ENCODE results near the gene DTNA. TPM values are rescaled to one million over a fixed set of nuclear protein-coding genes. Genes with fewer than 3 reads are reported as not detected.

The DTNA gene
- total RNA-seq, 1 donor from 2014 or later = 7.1 TPM

- no peak for DNase-seq (ENCODE audit: extremely low spot score, unreplicated experiment)
- Mint-ChIP-seq H3K27me3 (ENCODE audit: unreplicated experiment) (no peaks in the 10 kb centered on the region), H3K27ac (ENCODE audit: unreplicated experiment) (no peak overlapping the region), H3K4me1 (ENCODE audit: unreplicated experiment) (peaks cover 6% of the 10 kb centered on the region), H3K36me3 (ENCODE audit: unreplicated experiment) (no peaks in the 10 kb centered on the region), H3K9me3 (ENCODE audit: unreplicated experiment) (no peaks in the 10 kb centered on the region), H3K4me3 (ENCODE audit: unreplicated experiment) (no peak overlapping the region)
- TF ChIP-seq, protein P1, sequence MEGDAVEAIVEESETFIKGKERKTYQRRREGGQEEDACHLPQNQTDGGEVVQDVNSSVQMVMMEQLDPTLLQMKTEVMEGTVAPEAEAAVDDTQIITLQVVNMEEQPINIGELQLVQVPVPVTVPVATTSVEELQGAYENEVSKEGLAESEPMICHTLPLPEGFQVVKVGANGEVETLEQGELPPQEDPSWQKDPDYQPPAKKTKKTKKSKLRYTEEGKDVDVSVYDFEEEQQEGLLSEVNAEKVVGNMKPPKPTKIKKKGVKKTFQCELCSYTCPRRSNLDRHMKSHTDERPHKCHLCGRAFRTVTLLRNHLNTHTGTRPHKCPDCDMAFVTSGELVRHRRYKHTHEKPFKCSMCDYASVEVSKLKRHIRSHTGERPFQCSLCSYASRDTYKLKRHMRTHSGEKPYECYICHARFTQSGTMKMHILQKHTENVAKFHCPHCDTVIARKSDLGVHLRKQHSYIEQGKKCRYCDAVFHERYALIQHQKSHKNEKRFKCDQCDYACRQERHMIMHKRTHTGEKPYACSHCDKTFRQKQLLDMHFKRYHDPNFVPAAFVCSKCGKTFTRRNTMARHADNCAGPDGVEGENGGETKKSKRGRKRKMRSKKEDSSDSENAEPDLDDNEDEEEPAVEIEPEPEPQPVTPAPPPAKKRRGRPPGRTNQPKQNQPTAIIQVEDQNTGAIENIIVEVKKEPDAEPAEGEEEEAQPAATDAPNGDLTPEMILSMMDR (IDR thresholded peaks at IDR 0.05) = no peak
Measured at GRCh38 chr18:34801774-34802173, 91.7 kb downstream of the DTNA start.

GRCh38 chr18:34802959-34803358 lies 92.9 kb downstream of the DTNA start:
- H3K27ac Mint-ChIP-seq (ENCODE audit: unreplicated experiment) = no peak overlapping the region
- H3K4me3 Mint-ChIP-seq (ENCODE audit: unreplicated experiment) = no peak overlapping the region
- H3K27me3 Mint-ChIP-seq (ENCODE audit: unreplicated experiment) = no peaks in the 10 kb centered on the region
- H3K4me1 Mint-ChIP-seq (ENCODE audit: unreplicated experiment) = peaks cover 6% of the 10 kb centered on the region
- DNase-seq (ENCODE audit: extremely low spot score, unreplicated experiment) = no peak
- TF ChIP-seq, protein P1 (IDR thresholded peaks at IDR 0.05) = no peak
- no peaks in the 10 kb centered on the region for H3K9me3 Mint-ChIP-seq (ENCODE audit: unreplicated experiment)
- H3K36me3 Mint-ChIP-seq (ENCODE audit: unreplicated experiment) = no peaks in the 10 kb centered on the region

DNA sequence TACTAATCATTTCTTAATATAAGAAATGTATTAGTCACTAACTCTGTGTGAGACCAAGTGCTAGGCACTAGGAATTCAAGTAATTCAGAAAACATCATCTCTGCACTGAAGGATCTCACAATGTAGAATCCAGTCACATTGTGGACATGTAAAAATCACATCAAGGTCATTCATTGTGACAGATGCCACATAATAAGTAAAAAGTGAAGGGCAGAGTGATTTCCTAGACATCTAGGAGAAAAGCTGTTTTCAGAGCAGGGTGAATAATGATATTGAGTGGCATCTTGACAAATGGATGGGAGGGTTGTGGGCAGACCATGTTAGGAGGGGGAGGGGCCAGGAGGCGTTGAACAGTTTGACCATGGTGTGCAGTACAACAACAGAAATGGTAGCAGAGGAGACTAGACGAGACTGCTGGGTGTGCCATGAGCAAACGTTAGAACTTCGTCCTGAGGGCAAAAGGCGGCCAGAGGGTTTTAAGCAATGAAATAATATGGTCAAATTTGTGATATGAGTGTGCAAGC lies 93.8 kb downstream of the DTNA start:
- Mint-ChIP-seq H3K4me1 (ENCODE audit: unreplicated experiment) (peaks cover 6% of the 10 kb centered on the region), H3K9me3 (ENCODE audit: unreplicated experiment) (no peaks in the 10 kb centered on the region), H3K36me3 (ENCODE audit: unreplicated experiment) (no peaks in the 10 kb centered on the region), H3K27ac (ENCODE audit: unreplicated experiment) (no peak overlapping the region), H3K4me3 (ENCODE audit: unreplicated experiment) (no peak overlapping the region), H3K27me3 (ENCODE audit: unreplicated experiment) (no peaks in the 10 kb centered on the region)
- DNase-seq (ENCODE audit: extremely low spot score, unreplicated experiment) = no peak
- TF ChIP-seq, protein P1 (IDR thresholded peaks at IDR 0.05) = no peak

DNA sequence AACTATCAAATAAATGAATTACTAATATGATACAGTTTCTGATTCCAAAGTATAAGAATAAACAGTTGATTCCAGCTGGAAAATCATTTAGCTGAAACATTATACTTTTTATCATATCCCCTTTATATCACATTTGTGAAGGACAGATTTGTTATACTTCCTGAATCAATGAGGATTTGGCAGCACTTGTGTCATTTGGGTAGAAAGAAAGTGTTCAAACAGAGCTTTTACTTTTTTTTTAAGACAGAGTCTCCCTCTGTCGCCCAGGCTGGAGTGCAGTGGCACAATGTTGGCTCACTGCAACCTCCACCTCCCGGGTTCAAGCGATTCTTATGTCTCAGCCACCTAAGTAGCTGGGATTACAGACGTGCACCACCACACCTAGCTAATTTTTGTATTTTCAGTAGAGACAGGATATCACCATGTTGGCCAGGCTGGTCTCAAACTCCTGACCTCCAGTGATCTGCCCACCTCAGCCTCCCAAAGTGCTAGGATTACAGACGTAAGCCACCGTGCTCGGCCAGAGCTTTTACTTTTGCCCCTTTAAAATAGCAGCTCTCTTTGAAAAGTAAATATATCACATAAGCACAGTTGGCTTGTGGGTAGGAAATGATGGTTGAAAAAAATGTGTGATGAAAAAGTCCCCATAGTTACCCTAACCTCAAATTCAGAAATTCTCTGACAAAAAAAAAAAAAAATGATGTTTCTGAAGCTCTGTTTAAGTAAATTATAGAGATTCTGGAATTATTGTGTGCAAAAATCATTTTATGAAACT lies 95.2 kb downstream of the DTNA start:
- H3K27me3 Mint-ChIP-seq (ENCODE audit: unreplicated experiment) = no peaks in the 10 kb centered on the region
- H3K4me3 Mint-ChIP-seq (ENCODE audit: unreplicated experiment) = no peak overlapping the region
- DNase-seq (ENCODE audit: extremely low spot score, unreplicated experiment) = no peak
- peaks cover 9% of the 10 kb centered on the region for H3K4me1 Mint-ChIP-seq (ENCODE audit: unreplicated experiment)
- no peak overlapping the region for H3K27ac Mint-ChIP-seq (ENCODE audit: unreplicated experiment)
- H3K9me3 Mint-ChIP-seq (ENCODE audit: unreplicated experiment) = no peaks in the 10 kb centered on the region
- no peaks in the 10 kb centered on the region for H3K36me3 Mint-ChIP-seq (ENCODE audit: unreplicated experiment)
- TF ChIP-seq, protein P1 (IDR thresholded peaks at IDR 0.05) = no peak

GRCh38 chr18:34805878-34806351 lies 95.8 kb downstream of the DTNA start:
- H3K27ac Mint-ChIP-seq (ENCODE audit: unreplicated experiment) = no peak overlapping the region
- H3K4me3 Mint-ChIP-seq (ENCODE audit: unreplicated experiment) = no peak overlapping the region
- TF ChIP-seq, protein P1 (IDR thresholded peaks at IDR 0.05) = no peak
- no peaks in the 10 kb centered on the region for H3K27me3 Mint-ChIP-seq (ENCODE audit: unreplicated experiment)
- no peak for DNase-seq (ENCODE audit: extremely low spot score, unreplicated experiment)
- no peaks in the 10 kb centered on the region for H3K36me3 Mint-ChIP-seq (ENCODE audit: unreplicated experiment)
- peaks cover 11% of the 10 kb centered on the region for H3K4me1 Mint-ChIP-seq (ENCODE audit: unreplicated experiment)
- H3K9me3 Mint-ChIP-seq (ENCODE audit: unreplicated experiment) = no peaks in the 10 kb centered on the region
